HUES6 (cell line): Measurements from ENCODE around the gene TRABD2B.

Experiments used
- H3K27ac ChIP-seq: 2 replicates; pipeline ENCODE4 v1.7.0; 2013; ENCODE audit warnings: low read depth, mild to moderate bottlenecking, low read length, inconsistent platforms
- H3K27me3 ChIP-seq: 2 replicates; pipeline ENCODE4 v1.6.1; 2013; ENCODE audit warnings: low read length; ENCODE audit not compliant: control insufficient read depth, insufficient read depth
- H3K36me3 ChIP-seq: 2 replicates; pipeline ENCODE4 v1.6.1; 2013; ENCODE audit warnings: low read length; ENCODE audit not compliant: control insufficient read depth, insufficient read depth
- H3K4me1 ChIP-seq: 2 replicates; pipeline ENCODE4 v1.6.1; 2013; ENCODE audit warnings: low read length; ENCODE audit not compliant: control insufficient read depth, insufficient read depth
- H3K4me3 ChIP-seq: 2 replicates; pipeline ENCODE4 v1.5.1; 2013; ENCODE audit warnings: low read depth, low read length
- H3K9ac ChIP-seq: one replicate; pipeline ENCODE4 v1.6.1; 2013; ENCODE audit warnings: mild to moderate bottlenecking, low read length
- H3K9me3 ChIP-seq: 2 replicates; pipeline ENCODE4 v1.6.1; 2013; ENCODE audit warnings: low read depth, low read length; ENCODE audit not compliant: control insufficient read depth, insufficient read depth

Gene TRABD2B

DNA sequence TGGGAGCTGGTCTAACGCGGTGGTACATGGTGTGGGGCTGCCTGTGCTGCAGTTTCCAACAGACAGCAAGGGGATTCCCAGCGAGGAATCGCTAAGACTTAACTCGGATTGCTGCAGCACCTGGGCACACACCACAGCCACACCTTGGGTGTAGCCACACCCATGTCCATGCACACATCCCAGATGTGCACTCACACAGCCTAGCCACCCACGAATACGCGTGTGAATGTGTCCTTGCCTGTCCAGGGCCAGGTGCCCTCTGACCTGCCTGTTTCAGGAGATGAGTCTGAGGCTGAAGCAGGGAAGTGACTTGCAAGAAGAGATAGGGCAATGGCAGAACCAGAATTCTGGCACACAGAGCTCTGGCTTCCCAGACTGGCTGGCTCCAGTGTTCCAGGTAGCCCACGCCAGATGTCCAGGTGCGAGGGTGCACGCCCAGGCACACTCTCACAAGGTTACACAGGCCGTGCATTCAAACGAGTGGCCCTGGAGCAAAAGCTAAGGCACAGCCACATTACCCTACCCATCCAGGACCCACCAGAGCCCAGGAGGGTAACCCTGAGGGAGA is 272.7 kb downstream of the TRABD2B start:
- Histone ChIP-seq H3K9ac (peak overlapping the region; percentile 7), H3K27ac (no peak overlapping the region), H3K4me1 (peaks cover 21% of the 10 kb centered on the region), H3K9me3 (no peaks in the 10 kb centered on the region), H3K36me3 (no peaks in the 10 kb centered on the region), H3K4me3 (peak overlapping the region; percentile 51), H3K27me3 (peaks cover 82% of the 10 kb centered on the region)

DNA sequence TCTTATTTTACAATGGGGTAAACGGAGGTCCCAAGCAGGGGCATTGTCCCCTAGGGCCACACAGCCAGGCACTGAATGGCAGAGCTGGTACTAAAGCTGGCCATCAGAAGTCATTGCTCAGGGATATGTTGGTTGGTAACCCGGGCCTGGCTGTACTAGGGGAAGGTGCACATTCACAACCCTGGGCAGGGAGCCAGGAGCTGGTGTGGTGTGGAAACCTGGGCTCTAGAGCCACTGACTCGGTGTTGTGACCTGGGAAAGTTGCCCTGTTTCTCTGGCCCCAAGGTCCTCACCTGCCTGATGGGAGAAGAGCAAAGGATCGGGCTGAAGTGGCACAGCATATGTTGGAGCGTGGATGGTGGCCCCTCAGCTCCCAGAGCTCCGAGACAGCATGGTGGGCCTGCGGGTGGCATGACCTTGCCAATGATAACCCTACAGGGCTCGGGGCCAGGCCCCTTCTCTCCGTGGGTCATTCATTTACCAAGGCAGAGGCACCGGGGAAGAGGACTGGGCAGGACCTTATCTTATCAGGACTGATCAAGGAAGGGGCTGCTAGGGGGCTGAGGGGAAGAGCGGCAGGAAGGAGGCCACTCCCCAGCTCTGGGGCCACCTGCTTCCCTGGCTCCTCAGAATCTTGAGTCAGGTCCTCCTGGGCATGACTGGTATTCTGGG is 274.1 kb downstream of the TRABD2B start:
- H3K36me3 ChIP-seq, result no peaks in the 10 kb centered on the region
- no peak overlapping the region for H3K9ac ChIP-seq
- peaks cover 96% of the 10 kb centered on the region for H3K27me3 ChIP-seq
- peaks cover 21% of the 10 kb centered on the region for H3K4me1 ChIP-seq
- H3K4me3 ChIP-seq, result no peak overlapping the region
- H3K9me3 ChIP-seq, result no peaks in the 10 kb centered on the region
- H3K27ac ChIP-seq, result no peak overlapping the region

DNA sequence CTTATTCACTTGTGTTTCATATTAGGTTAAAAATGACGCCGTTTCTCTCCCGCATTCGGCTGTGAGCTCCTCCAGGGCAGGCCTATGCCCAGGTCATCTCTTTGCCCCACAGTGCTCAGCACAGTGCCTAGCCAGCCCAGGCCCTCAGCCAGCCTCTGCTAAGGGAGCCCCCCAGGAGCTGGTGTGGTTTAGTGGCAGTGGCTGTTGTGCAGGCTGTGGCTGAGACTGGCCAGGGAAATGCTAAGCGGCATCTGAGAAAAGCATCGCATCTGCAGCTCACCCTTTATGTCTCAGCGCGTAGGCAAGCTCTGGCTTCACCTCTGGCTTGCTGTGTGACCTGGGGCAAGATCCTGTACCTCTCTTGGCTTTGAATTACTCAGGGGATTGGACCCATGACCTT is 275.1 kb downstream of the TRABD2B start:
- no peak overlapping the region for H3K9ac ChIP-seq
- H3K27ac ChIP-seq, result no peak overlapping the region
- H3K4me1 ChIP-seq, result peaks cover 21% of the 10 kb centered on the region
- H3K27me3 ChIP-seq, result peaks cover 96% of the 10 kb centered on the region
- no peaks in the 10 kb centered on the region for H3K9me3 ChIP-seq
- no peaks in the 10 kb centered on the region for H3K36me3 ChIP-seq
- H3K4me3 ChIP-seq, result no peak overlapping the region

DNA sequence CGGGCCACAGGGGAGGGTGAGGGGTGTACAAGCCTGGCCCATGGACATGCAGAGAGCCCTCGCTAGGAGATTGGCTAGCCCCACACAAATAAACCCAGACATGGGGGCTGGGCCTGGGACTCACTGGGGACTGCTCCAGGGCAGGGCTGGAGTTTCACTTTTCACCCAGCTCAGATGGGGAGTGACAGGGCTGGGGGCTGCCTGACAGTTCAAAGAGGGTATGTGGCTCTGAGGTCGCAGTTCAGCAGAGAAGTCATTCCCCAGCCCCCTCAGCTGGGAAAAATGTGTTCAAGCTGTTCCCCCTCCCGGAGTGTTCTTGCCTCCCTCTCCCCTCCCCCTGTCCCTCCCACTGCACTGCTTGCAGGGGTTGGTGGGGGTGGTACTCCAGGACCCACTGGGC is 277.1 kb downstream of the TRABD2B start:
- peaks cover 12% of the 10 kb centered on the region for H3K4me1 ChIP-seq
- H3K27me3 ChIP-seq, result peaks cover 99% of the 10 kb centered on the region
- no peaks in the 10 kb centered on the region for H3K36me3 ChIP-seq
- no peak overlapping the region for H3K9ac ChIP-seq
- H3K27ac ChIP-seq, result no peak overlapping the region
- H3K9me3 ChIP-seq, result no peaks in the 10 kb centered on the region
- no peak overlapping the region for H3K4me3 ChIP-seq

DNA sequence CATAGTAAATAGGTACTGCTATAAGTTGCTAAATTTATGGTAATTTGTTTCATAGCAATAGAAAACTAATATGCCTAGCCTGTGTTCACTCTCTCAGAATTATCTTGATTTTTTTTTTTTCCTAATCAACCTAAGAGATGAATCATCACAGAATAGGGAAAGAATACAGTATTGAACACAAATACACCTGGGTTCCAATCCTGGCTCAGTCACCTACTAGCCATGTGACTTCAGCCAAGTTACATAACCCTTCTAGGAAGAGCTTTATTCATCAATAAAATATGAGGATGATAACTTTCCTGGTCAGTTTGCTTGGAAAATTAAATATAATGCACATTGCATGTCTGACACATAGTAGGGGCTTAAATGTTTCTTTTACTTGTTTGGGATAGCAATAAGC is 279.8 kb downstream of the TRABD2B start:
- H3K4me1 ChIP-seq, result peaks cover 5% of the 10 kb centered on the region; the same call in 1 of the 2 replicates
- no peak overlapping the region for H3K27ac ChIP-seq
- H3K36me3 ChIP-seq, result no peaks in the 10 kb centered on the region
- no peak overlapping the region for H3K9ac ChIP-seq
- no peak overlapping the region for H3K4me3 ChIP-seq
- peaks cover 99% of the 10 kb centered on the region for H3K27me3 ChIP-seq
- no peaks in the 10 kb centered on the region for H3K9me3 ChIP-seq

DNA sequence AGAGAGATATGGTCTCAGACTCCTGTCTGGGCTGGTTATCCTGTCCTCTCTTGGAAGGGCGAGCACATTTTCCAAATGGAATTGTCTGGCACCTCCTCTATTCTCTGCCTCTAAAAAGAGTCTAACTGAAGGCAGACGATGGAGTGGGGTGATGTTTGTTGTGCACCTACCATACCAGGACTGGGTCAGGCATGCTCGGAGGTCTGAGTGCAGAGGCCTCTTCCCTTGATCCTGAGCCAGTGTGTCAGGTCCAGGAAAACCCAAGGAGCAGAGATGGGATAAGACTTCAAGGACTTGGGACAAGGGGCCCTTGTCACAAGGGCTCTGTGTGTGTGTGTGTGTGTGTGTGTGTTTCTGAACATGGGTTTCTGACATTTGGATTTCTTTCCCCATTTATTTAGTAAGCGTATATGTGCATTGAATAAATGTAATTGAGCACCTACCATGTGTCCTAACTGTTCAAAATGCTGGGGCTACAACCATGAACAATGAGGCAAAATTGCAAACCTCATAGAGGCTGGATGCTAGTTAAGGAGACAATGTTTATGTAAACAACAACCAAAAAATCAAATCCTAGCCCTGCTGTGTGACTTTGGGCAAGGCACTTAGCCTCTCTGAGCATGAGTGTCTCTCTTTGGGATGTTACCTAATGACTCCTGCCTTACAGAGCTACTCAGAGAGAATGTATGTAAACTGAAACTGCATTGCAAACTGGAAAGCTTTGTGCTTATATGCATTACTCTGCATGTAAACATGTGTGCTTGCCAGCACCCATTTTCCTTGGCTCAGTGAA is 283.0 kb downstream of the TRABD2B start:
- Histone ChIP-seq H3K9me3 (no peaks in the 10 kb centered on the region), H3K27me3 (peaks cover 100% of the 10 kb centered on the region), H3K27ac (no peak overlapping the region), H3K4me3 (no peak overlapping the region), H3K9ac (no peak overlapping the region), H3K36me3 (no peaks in the 10 kb centered on the region), H3K4me1 (peaks cover 6% of the 10 kb centered on the region; the same call in 1 of the 2 replicates)

DNA sequence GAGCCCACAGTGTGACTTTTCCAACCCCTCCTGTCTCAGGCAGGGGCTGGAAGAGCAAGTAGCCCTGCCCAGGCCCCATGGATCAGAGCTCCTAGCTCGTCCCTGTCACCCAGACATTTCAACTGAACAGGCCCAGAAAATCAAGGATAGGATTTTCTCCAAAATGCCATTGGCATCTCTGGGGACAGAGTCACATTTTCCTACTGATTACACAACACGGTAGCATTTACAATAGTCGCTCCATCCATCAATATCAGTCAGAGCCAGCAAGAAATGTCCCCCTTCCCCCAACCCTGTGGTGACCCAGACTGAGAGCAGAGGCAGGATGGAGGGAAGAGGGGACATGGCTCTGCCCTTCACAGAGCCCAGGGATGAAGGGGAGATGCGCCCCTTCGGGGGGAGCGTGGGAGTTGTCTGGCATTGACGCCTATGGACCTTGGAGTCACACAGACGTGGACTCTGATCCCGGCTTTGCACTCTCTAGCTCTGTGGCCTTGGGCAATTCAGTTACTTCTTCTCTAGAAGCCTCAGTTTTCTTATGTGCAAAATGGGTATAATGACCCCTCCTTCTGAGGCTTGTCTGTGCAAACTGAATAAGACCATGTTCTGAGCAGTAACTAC is 283.7 kb downstream of the TRABD2B start:
- Histone ChIP-seq H3K9ac (no peak overlapping the region), H3K4me3 (no peak overlapping the region), H3K9me3 (no peaks in the 10 kb centered on the region), H3K36me3 (no peaks in the 10 kb centered on the region), H3K27ac (no peak overlapping the region), H3K4me1 (peaks cover 10% of the 10 kb centered on the region; the same call in 1 of the 2 replicates), H3K27me3 (peaks cover 100% of the 10 kb centered on the region)

DNA sequence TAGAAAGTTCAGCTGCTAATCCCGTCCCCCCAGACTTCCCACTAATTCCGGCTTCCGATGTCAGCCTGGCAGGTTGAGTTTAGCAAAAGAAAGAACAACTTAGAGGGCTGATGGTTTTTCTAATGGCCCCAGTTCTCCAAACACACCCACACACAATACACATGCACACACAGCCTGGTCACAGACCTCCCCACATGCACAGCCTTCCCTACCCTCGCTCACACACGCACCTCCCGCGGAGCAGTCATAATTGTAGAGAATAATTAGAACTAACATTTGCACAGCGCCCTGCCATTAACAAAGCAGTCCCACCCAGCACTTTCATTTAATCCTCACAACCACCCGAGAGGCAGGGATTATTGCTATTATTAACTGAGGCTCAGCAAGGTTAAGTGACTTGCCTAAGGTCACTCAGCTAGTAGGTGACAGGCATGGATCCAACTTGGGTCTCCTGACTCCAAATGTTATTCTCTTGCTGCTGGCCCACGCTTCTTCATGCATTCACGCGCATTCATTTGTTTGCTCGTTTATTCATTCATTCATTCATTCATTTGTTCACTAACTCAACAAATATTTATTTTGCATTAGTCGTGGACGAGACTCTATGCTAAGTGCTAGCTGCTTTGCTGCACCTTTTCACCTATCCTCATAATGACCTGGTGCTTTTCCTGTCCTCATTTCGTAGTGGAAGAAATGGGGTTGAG is 284.4 kb downstream of the TRABD2B start:
- H3K27me3 ChIP-seq, result peaks cover 100% of the 10 kb centered on the region

DNA sequence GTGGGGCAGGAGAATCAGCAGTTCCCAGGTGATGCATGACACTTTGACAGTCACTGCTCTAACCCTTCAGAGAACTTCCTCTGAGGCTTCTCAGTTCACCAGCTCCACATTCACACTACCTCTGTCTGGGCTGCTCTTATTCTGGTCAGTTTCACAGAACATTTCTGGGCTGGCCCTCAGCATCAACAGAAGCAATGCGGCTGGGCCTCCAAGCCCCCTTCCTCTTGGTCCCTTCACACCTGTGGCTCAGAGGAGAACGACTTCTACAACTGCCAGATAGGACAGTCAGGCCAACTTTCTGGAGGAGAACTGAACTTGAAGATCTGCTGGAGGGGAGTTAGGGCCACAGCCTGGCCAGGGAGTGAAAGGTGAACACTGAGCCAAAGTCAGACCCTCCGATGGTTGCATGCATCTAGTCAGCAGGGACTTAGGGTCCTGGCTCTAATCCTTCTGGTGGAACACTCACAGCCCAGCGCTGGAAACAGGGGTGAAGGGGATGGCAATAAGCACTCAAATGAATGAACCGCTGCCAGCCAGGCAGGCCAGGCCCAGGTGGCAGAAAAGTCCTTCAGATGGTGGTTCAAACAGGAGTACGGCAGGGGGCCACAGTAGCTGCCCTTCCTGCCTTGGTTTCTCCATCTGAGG is 285.2 kb downstream of the TRABD2B start:
- H3K27ac ChIP-seq, result no peak overlapping the region
- H3K9me3 ChIP-seq, result no peaks in the 10 kb centered on the region
- H3K27me3 ChIP-seq, result peaks cover 100% of the 10 kb centered on the region
- no peaks in the 10 kb centered on the region for H3K36me3 ChIP-seq
- H3K4me1 ChIP-seq, result peaks cover 15% of the 10 kb centered on the region
- no peak overlapping the region for H3K9ac ChIP-seq
- H3K4me3 ChIP-seq, result no peak overlapping the region

More for the DNA sequence above, 284.4 kb downstream of the TRABD2B start:
- no peaks in the 10 kb centered on the region for H3K9me3 ChIP-seq
- H3K4me3 ChIP-seq, result no peak overlapping the region
- no peak overlapping the region for H3K27ac ChIP-seq
- H3K36me3 ChIP-seq, result no peaks in the 10 kb centered on the region
- peaks cover 15% of the 10 kb centered on the region for H3K4me1 ChIP-seq
- no peak overlapping the region for H3K9ac ChIP-seq

DNA sequence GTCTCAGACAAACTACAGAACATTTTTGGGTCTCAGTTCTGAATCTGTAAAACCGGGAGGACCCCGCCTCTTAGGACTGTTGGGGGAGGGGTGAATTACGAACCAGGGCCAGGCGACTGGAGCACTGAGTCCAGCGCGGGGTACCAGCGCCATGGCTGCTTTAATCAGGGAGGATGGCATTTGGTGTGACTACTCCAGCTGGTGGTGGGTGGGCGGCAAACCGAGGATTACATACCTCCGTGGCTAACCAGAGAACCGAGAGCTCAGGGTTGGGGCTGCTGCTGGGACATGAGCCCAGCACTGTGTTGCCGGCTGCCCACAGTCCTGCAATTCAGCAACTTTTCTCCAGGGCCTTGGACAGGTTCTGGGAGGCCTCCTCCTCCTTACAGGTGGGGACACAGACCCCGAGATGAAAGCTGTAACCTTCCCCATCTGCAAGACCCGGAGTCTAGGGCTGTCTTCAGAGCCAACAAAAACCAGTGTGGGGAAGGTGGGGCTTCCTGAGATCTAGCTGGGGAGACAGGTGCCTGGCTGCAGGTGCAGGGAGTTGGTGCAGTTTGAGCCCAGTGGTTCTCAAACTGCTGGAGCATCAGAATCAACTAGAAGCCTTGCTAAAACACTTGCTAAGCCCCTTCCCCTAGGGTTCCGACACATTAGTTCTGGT is 285.9 kb downstream of the TRABD2B start:
- Histone ChIP-seq H3K9ac (no peak overlapping the region), H3K27me3 (peaks cover 99% of the 10 kb centered on the region), H3K36me3 (no peaks in the 10 kb centered on the region), H3K4me1 (peaks cover 15% of the 10 kb centered on the region), H3K4me3 (no peak overlapping the region), H3K27ac (no peak overlapping the region), H3K9me3 (no peaks in the 10 kb centered on the region)
